ENCODE data around the gene LYSMD2.

LYSMD2 gene

DNA sequence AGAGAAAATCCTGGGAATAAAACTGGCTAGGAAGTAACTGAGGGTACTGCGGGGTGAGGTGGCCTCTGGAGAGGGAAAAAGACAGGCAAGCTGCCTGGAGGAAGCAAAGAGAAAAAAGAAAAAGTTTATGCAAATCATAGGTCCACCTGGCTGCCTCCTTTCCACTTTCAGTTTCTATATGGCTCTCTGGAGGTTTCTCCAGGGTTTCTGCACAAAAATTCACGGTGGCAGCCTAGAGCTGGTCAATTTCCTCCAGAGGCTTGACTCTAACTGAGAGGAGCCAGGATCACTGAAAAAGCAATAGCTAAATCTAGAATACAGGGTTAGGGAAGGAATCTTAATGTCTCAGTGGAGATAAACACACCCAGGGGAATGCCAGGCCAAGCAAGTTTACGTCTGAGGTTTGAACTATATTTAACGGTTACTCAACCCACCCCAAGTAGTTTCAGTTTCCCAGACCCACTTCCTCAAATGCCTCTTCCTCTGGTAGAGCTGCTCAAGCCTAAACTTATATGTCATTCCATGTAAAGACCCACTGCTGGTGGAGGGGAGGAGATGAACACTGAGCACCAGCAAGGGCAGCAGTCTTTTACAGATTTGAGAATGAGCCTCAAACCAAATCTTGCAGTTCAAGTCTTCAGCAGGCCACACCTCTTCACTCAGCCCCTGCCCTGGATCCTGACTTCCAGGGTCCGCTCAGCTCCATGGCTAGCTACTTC is 5.7 kb downstream of the LYSMD2 start:
- Histone ChIP-seq H3K9ac (ENCODE audit: low read depth, low read length) (no peak overlapping the region), H3K9me3 (replicated peaks; ENCODE audit: low read length) (no peaks in the 10 kb centered on the region), H3K4me1 (ENCODE audit: control insufficient read depth, insufficient read depth, low read length) (peaks cover 14% of the 10 kb centered on the region)

DNA sequence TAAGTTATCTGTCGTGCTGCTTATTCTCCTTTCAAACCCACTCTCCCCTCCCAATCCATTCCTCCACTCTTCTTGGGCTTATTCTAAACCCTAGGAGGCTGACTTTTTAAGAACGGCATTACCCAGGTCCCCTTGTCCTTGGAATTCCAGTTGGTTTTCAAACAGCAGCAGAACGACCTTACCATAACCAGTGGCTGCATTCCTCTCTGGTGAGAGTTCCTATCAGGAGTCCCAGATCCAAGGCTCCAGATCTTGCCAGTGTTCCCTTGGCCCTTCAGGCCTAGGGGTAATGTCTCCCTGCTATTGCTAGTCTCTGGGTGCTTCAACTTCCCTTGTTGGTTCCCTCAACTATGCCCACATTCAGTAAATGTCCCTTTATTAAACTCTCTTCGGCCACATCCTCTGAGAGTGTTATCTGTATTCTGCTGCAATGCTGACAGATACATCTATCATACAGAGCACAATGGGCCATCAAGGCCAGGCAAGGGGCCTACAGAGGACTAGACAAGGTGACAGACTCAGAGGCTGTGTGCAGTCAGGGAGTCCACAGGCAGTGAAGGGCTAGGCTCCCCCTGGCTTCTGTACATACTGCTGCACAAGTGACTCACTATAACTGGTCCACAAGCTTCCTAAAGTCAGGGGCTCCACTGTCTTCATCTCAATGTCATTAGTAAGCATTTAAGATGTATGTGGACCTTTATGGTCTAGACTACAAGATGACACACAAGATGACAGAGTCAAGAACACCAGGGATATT is 10.1 kb downstream of the LYSMD2 start:
- no peaks in the 10 kb centered on the region for H3K36me3 ChIP-seq (ENCODE audit: insufficient read depth, low read length)
- H3K4me1 ChIP-seq (ENCODE audit: control insufficient read depth, insufficient read depth, low read length) = peaks cover 14% of the 10 kb centered on the region
- H3K4me2 ChIP-seq (ENCODE audit: low read length) = no peak overlapping the region
- no peak overlapping the region for H3K9ac ChIP-seq (ENCODE audit: low read depth, low read length)
- H3K9me3 ChIP-seq (replicated peaks; ENCODE audit: low read length) = no peaks in the 10 kb centered on the region
- H3K27me3 ChIP-seq (ENCODE audit: control insufficient read depth, insufficient read depth, low read length) = no peaks in the 10 kb centered on the region
- no peak overlapping the region for H3K4me3 ChIP-seq (ENCODE audit: low read length)

More for the DNA sequence above, 5.7 kb downstream of the LYSMD2 start:
- no peak overlapping the region for H3K4me2 ChIP-seq (ENCODE audit: low read length)
- no peak overlapping the region for H3K4me3 ChIP-seq (ENCODE audit: low read length)
- no peaks in the 10 kb centered on the region for H3K27me3 ChIP-seq (ENCODE audit: control insufficient read depth, insufficient read depth, low read length)
- H3K36me3 ChIP-seq (ENCODE audit: insufficient read depth, low read length) = no peaks in the 10 kb centered on the region

DNA sequence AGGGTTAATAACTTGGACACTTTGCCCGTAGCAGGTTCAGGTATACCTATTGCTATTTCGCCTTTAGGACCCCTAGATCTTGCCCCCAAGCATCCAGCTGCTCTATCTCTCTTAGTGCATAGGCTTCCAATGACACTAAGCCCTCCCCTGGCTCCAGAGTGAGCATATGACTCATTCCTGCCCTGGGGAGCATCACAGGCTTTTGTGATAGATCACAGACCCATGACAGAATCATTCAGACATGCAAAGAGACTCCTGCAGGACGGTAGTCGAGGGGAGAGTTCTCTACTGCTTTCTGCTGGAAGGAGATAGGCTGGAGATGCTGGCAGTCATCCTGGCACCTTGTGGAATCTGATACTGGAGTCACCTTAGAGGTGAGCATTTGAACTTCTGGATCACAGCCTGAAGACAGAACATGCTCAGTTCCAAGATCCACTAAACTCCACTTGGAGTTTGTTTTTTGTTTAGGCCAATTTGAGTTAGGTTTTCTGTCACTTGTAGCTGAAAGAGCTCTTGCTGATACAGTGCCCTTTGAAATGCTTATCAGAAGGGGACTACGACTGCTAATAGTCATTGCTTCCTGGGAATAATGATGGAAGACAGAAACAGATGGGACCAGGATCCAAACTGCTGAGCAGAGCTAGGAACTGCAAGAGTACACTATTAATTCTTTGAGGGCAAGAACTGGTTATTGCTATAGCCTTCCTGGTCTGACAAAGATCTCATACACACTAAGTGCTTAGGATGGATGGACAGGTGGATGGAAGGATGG is 11.0 kb downstream of the LYSMD2 start:
- no peaks in the 10 kb centered on the region for H3K27me3 ChIP-seq (ENCODE audit: control insufficient read depth, insufficient read depth, low read length)
- no peak overlapping the region for H3K4me2 ChIP-seq (ENCODE audit: low read length)
- H3K4me1 ChIP-seq (ENCODE audit: control insufficient read depth, insufficient read depth, low read length) = peaks cover 14% of the 10 kb centered on the region
- H3K9me3 ChIP-seq (replicated peaks; ENCODE audit: low read length) = no peaks in the 10 kb centered on the region
- no peak overlapping the region for H3K4me3 ChIP-seq (ENCODE audit: low read length)
- no peaks in the 10 kb centered on the region for H3K36me3 ChIP-seq (ENCODE audit: insufficient read depth, low read length)
- H3K9ac ChIP-seq (ENCODE audit: low read depth, low read length) = no peak overlapping the region

GRCh38 chr15:51724673-51725072 is 12.8 kb downstream of the LYSMD2 start:
- H3K9me3 ChIP-seq (replicated peaks; ENCODE audit: low read length) = no peaks in the 10 kb centered on the region
- no peak overlapping the region for H3K4me2 ChIP-seq (ENCODE audit: low read length)
- no peak overlapping the region for H3K9ac ChIP-seq (ENCODE audit: low read depth, low read length)
- H3K4me3 ChIP-seq (ENCODE audit: low read length) = no peak overlapping the region
- no peaks in the 10 kb centered on the region for H3K27me3 ChIP-seq (ENCODE audit: control insufficient read depth, insufficient read depth, low read length)
- peaks cover 14% of the 10 kb centered on the region for H3K4me1 ChIP-seq (ENCODE audit: control insufficient read depth, insufficient read depth, low read length)
- no peaks in the 10 kb centered on the region for H3K36me3 ChIP-seq (ENCODE audit: insufficient read depth, low read length)

GRCh38 chr15:51724199-51724598 is 13.3 kb downstream of the LYSMD2 start:
- no peak overlapping the region for H3K9ac ChIP-seq (ENCODE audit: low read depth, low read length)

DNA sequence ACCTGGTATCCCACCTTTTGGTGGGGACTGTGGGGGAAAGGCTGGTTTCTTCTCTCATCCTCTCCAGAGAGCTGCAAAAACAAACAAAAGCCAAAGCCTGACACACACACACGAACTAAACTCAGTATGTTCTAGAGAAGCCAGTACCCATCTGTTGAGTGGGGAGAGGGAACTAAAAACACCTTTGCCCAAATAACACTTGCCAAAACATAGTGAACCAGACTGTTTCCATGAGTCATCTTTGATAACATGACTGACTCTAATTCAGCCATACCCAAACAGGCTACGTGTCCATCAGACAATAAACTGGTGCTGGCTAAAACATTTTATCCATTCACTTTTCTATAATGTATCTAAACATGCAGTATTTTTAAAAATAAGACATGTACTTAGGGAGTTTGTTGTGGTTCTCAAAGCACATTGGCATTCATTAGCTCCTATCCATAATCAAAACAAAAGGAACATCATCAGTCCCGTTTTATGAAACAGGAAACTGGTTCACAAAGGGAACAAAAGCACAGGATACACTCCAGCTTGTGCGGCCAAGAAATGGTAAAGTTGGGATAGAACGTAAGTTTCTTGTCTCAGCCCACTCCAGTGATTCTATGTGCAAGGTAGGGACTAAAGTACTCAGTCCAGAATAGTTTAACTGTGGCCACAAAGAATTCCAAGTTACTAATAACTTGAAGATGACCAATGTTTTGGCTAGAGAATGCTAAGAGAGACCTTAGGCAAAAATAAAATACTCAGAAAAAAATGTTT is 16.1 kb downstream of the LYSMD2 start:
- no peak overlapping the region for H3K4me3 ChIP-seq (ENCODE audit: low read length)
- H3K4me1 ChIP-seq (ENCODE audit: control insufficient read depth, insufficient read depth, low read length) = peaks cover 4% of the 10 kb centered on the region
- H3K4me2 ChIP-seq (ENCODE audit: low read length) = no peak overlapping the region
- no peaks in the 10 kb centered on the region for H3K36me3 ChIP-seq (ENCODE audit: insufficient read depth, low read length)
- no peaks in the 10 kb centered on the region for H3K27me3 ChIP-seq (ENCODE audit: control insufficient read depth, insufficient read depth, low read length)
- no peaks in the 10 kb centered on the region for H3K9me3 ChIP-seq (replicated peaks; ENCODE audit: low read length)
- no peak overlapping the region for H3K9ac ChIP-seq (ENCODE audit: low read depth, low read length)

More at GRCh38 chr15:51724199-51724598, 13.3 kb downstream of the LYSMD2 start:
- Histone ChIP-seq H3K4me1 (ENCODE audit: control insufficient read depth, insufficient read depth, low read length) (peaks cover 14% of the 10 kb centered on the region), H3K36me3 (ENCODE audit: insufficient read depth, low read length) (no peaks in the 10 kb centered on the region), H3K4me2 (ENCODE audit: low read length) (no peak overlapping the region), H3K9me3 (replicated peaks; ENCODE audit: low read length) (no peaks in the 10 kb centered on the region), H3K27me3 (ENCODE audit: control insufficient read depth, insufficient read depth, low read length) (no peaks in the 10 kb centered on the region), H3K4me3 (ENCODE audit: low read length) (no peak overlapping the region)

DNA sequence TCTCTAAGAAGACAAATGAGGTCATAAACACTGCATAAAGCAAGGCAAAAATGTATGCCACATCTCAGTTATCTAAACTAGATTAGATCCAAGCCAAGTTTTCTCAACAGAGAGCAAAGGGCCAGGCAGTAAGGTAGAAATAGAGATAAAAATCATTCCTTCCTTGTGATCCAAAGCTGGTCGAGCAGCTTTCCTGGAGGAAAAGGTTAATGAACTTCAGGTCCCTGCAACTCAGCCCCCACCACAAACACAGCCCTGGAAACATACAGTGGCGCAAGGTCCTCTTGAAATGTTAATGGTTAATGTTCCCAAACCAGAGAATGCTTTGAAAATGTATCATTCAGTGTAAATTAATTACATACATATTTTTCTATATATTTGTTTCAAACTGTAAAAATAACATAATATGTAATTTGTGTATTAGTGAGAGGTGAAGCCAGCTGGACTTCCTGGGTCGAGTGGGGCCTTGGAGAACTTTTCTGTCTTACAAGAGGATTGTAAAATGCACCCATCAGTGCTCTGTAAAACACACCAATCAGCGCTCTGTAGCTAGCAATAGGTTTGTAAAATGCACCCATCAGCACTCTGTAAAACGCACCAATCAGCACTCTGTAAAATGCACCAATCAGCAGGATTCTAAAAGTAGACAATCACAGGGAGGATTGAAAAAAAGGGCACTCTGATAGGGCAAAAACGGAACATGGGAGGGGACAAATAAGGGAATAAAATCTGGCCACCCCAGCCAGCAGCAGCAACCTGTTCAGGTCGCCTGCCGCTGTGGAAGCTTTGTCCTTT is 17.1 kb downstream of the LYSMD2 start:
- no peaks in the 10 kb centered on the region for H3K9me3 ChIP-seq (replicated peaks; ENCODE audit: low read length)
- no peak overlapping the region for H3K9ac ChIP-seq (ENCODE audit: low read depth, low read length)
- H3K36me3 ChIP-seq (ENCODE audit: insufficient read depth, low read length) = no peaks in the 10 kb centered on the region
- H3K4me3 ChIP-seq (ENCODE audit: low read length) = no peak overlapping the region
- no peaks in the 10 kb centered on the region for H3K4me1 ChIP-seq (ENCODE audit: control insufficient read depth, insufficient read depth, low read length)
- no peak overlapping the region for H3K4me2 ChIP-seq (ENCODE audit: low read length)
- H3K27me3 ChIP-seq (ENCODE audit: control insufficient read depth, insufficient read depth, low read length) = no peaks in the 10 kb centered on the region

GRCh38 chr15:51718746-51719145 is 18.7 kb downstream of the LYSMD2 start:
- H3K4me3 ChIP-seq (ENCODE audit: low read length) = no peak overlapping the region
- H3K9me3 ChIP-seq (replicated peaks; ENCODE audit: low read length) = no peaks in the 10 kb centered on the region
- no peaks in the 10 kb centered on the region for H3K27me3 ChIP-seq (ENCODE audit: control insufficient read depth, insufficient read depth, low read length)
- H3K4me1 ChIP-seq (ENCODE audit: control insufficient read depth, insufficient read depth, low read length) = no peaks in the 10 kb centered on the region
- no peak overlapping the region for H3K4me2 ChIP-seq (ENCODE audit: low read length)
- H3K36me3 ChIP-seq (ENCODE audit: insufficient read depth, low read length) = no peaks in the 10 kb centered on the region
- H3K9ac ChIP-seq (ENCODE audit: low read depth, low read length) = no peak overlapping the region

DNA sequence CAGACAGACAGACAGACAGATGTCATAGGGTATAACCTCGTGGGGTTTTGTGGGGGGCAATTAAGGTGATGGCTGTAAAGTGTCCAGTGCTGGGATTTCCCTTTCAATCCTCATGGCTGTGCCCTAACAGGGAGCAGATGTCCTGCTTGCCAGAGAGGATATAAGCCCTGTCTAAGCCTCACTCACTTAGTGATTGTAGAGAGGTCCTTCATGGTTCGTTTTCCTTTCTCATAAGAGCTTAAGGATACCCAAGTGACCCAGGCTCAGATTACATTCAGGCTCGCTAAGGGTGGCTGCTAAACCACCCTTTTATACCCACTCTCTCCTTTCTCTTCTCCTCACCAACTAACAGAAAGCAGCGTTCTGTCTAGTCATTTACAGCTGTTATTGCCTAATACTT is 19.2 kb downstream of the LYSMD2 start:
- Histone ChIP-seq H3K4me1 (ENCODE audit: control insufficient read depth, insufficient read depth, low read length) (no peaks in the 10 kb centered on the region), H3K27me3 (ENCODE audit: control insufficient read depth, insufficient read depth, low read length) (no peaks in the 10 kb centered on the region), H3K36me3 (ENCODE audit: insufficient read depth, low read length) (no peaks in the 10 kb centered on the region), H3K4me2 (ENCODE audit: low read length) (no peak overlapping the region), H3K9ac (ENCODE audit: low read depth, low read length) (no peak overlapping the region), H3K9me3 (replicated peaks; ENCODE audit: low read length) (no peaks in the 10 kb centered on the region), H3K4me3 (ENCODE audit: low read length) (no peak overlapping the region)

DNA sequence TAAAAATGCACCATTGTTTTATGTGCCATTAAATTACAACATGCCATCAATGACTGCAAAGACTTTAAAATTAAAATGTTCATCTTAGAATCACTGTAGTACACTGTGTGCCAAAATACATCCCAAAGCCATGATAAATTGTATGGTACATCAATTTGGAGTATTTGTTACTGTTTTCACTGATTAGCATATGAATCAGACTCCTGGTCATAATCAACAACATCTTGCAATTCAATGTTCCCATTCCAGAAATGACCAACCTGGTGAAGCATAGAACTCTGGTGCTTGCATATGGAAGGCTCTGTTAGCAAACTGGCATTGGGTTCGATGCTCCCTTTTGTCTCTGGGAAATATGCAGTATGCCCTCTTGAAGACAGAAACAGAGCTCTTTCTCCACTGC is 22.5 kb downstream of the LYSMD2 start:
- H3K4me2 ChIP-seq (ENCODE audit: low read length) = no peak overlapping the region
- no peaks in the 10 kb centered on the region for H3K27me3 ChIP-seq (ENCODE audit: control insufficient read depth, insufficient read depth, low read length)
- H3K4me3 ChIP-seq (ENCODE audit: low read length) = no peak overlapping the region
- H3K4me1 ChIP-seq (ENCODE audit: control insufficient read depth, insufficient read depth, low read length) = no peaks in the 10 kb centered on the region
- H3K9me3 ChIP-seq (replicated peaks; ENCODE audit: low read length) = no peaks in the 10 kb centered on the region
- no peaks in the 10 kb centered on the region for H3K36me3 ChIP-seq (ENCODE audit: insufficient read depth, low read length)
- H3K9ac ChIP-seq (ENCODE audit: low read depth, low read length) = no peak overlapping the region
